HG02588 (cell line): ENCODE data around the gene VRK1.
"Not testable (repeated sequence)": the region's sequence is repeated elsewhere in the genome, so short reads cannot be mapped to it uniquely, and the experiment has no call there.

Experiments used
- ATAC-seq: cut with Tn5 transposase; IDR thresholded peaks from one replicate; pipeline ENCODE4 v1.9.1; 2021; ENCODE audit warnings: mild to moderate bottlenecking, moderate library complexity; ENCODE audit not compliant: unreplicated experiment

The VRK1 gene

GRCh38 chr14:96867634-96868033 lies 70.5 kb downstream of the VRK1 start:
- no peak for ATAC-seq

- ATAC-seq, result no peak
Observed at GRCh38 chr14:96874127-96874526, 76.9 kb downstream of the VRK1 start.

- ATAC-seq, result no peak
Observed at GRCh38 chr14:96876747-96877146, 79.6 kb downstream of the VRK1 start.

GRCh38 chr14:96881713-96882112 lies 84.5 kb downstream of the VRK1 start:
- ATAC-seq, result no peak

- not testable (repeated sequence) for ATAC-seq
Observed at GRCh38 chr14:96883974-96884373, 86.8 kb downstream of the VRK1 start.

GRCh38 chr14:96888158-96888557 lies 91.0 kb downstream of the VRK1 start:
- peak; percentile 75 for ATAC-seq

- no peak for ATAC-seq
Observed at GRCh38 chr14:96888593-96888992, 91.4 kb downstream of the VRK1 start.

- ATAC-seq, result no peak
Observed at GRCh38 chr14:96889091-96889490, 91.9 kb downstream of the VRK1 start.

- ATAC-seq, result no peak
Observed at GRCh38 chr14:96893966-96894622, 96.9 kb downstream of the VRK1 start.

- no peak for ATAC-seq
Observed at GRCh38 chr14:96894966-96895365, 97.8 kb downstream of the VRK1 start.

GRCh38 chr14:96895658-96896271 lies 98.6 kb downstream of the VRK1 start:
- ATAC-seq, result peak; percentile 71

GRCh38 chr14:96897184-96897583 lies 100.0 kb downstream of the VRK1 start:
- no peak for ATAC-seq

GRCh38 chr14:96901227-96901626 lies 104.0 kb downstream of the VRK1 start:
- no peak for ATAC-seq

GRCh38 chr14:96902004-96902403 lies 104.8 kb downstream of the VRK1 start:
- ATAC-seq, result no peak

- no peak for ATAC-seq
Observed at GRCh38 chr14:96903444-96904023, 106.4 kb downstream of the VRK1 start.

- ATAC-seq, result no peak
Observed at GRCh38 chr14:96904201-96904600, 107.0 kb downstream of the VRK1 start.

GRCh38 chr14:96905065-96905464 lies 107.9 kb downstream of the VRK1 start:
- no peak for ATAC-seq

- no peak for ATAC-seq
Observed at GRCh38 chr14:96905825-96906224, 108.6 kb downstream of the VRK1 start.

- ATAC-seq, result no peak
Observed at GRCh38 chr14:96906434-96906833, 109.3 kb downstream of the VRK1 start.

- ATAC-seq, result no peak
Observed at GRCh38 chr14:96909841-96910364, 112.7 kb downstream of the VRK1 start.

- ATAC-seq, result no peak
Observed at GRCh38 chr14:96911499-96912149, 114.4 kb downstream of the VRK1 start.
